ENCODE results near the gene POLR1G. TPM values are rescaled to one million over a fixed set of nuclear protein-coding genes. Genes with fewer than 3 reads are reported as not detected.
A peak's percentile ranks its signal among the peaks of the same experiment; 100 is the strongest.

Gene POLR1G
- polyA plus RNA-seq (2012; ENCODE audit: insufficient read length, low read depth) = 27.9 TPM

GRCh38 chr19:45406226-45407090, at the start of gene POLR1G:
Gene POLR1G (plus strand): TSS chr19:45406644. CDS start chr19:45406697, 53 bp downstream.
- TF ChIP-seq FOXP2 (optimal IDR thresholded peaks at IDR 0.05; ENCODE audit: borderline replicate concordance, extremely low read depth, extremely low read length, insufficient read depth) (peak; percentile 69), REST (IDR thresholded peaks at IDR 0.05; ENCODE audit: insufficient read depth in 1 of 2, low read depth in 2 of 2, low read length in 2 of 2) (0 out of 4 replicates have a peak, but pooled peaks of 1 of the 2 experiments have one; percentile 46), TAF1 (IDR thresholded peaks at IDR 0.05; ENCODE audit: borderline replicate concordance, insufficient read depth, low read length) (peak; percentile 75; the same call in 1 of the 2 replicates), SIN3A (IDR thresholded peaks at IDR 0.05; ENCODE audit: borderline replicate concordance, insufficient read depth, low read length) (peak; percentile 98; the same call in 1 of the 2 replicates), POLR2AphosphoS5 (IDR thresholded peaks at IDR 0.05; ENCODE audit: low read depth, low read length) (peak; percentile 67; the same call in 1 of the 2 replicates)

- TF ChIP-seq SIN3A (IDR thresholded peaks at IDR 0.05; ENCODE audit: borderline replicate concordance, insufficient read depth, low read length) = no peak
- TF ChIP-seq REST (IDR thresholded peaks at IDR 0.05; ENCODE audit: insufficient read depth in 1 of 2, low read depth in 2 of 2, low read length in 2 of 2) = no peak
- TF ChIP-seq FOXP2 (optimal IDR thresholded peaks at IDR 0.05; ENCODE audit: borderline replicate concordance, extremely low read depth, extremely low read length, insufficient read depth) = no peak
- no peak for TF ChIP-seq POLR2AphosphoS5 (IDR thresholded peaks at IDR 0.05; ENCODE audit: low read depth, low read length)
- no peak for TF ChIP-seq TAF1 (IDR thresholded peaks at IDR 0.05; ENCODE audit: borderline replicate concordance, insufficient read depth, low read length)
Measured at GRCh38 chr19:45356760-45357444, 49.5 kb upstream of the POLR1G start.

GRCh38 chr19:45357445-45357783, 49.0 kb upstream of the POLR1G start:
- no peak for TF ChIP-seq TAF1 (IDR thresholded peaks at IDR 0.05; ENCODE audit: borderline replicate concordance, insufficient read depth, low read length)
- no peak for TF ChIP-seq SIN3A (IDR thresholded peaks at IDR 0.05; ENCODE audit: borderline replicate concordance, insufficient read depth, low read length)
- no peak for TF ChIP-seq REST (IDR thresholded peaks at IDR 0.05; ENCODE audit: insufficient read depth in 1 of 2, low read depth in 2 of 2, low read length in 2 of 2)
- TF ChIP-seq FOXP2 (optimal IDR thresholded peaks at IDR 0.05; ENCODE audit: borderline replicate concordance, extremely low read depth, extremely low read length, insufficient read depth) = no peak
- no peak for TF ChIP-seq POLR2AphosphoS5 (IDR thresholded peaks at IDR 0.05; ENCODE audit: low read depth, low read length)

- TF ChIP-seq REST (IDR thresholded peaks at IDR 0.05; ENCODE audit: insufficient read depth in 1 of 2, low read depth in 2 of 2, low read length in 2 of 2) = no peak
- no peak for TF ChIP-seq SIN3A (IDR thresholded peaks at IDR 0.05; ENCODE audit: borderline replicate concordance, insufficient read depth, low read length)
Measured at GRCh38 chr19:45358213-45358792, 48.1 kb upstream of the POLR1G start.

Measured in PFSK-1 (cell line).